ENCODE measurements around the gene QRICH1. TPM values are rescaled to one million over a fixed set of nuclear protein-coding genes. Genes with fewer than 3 reads are reported as not detected.

The QRICH1 gene
- total RNA-seq, 1 experiment from 2014 or later, result 57.3 TPM

DNA sequence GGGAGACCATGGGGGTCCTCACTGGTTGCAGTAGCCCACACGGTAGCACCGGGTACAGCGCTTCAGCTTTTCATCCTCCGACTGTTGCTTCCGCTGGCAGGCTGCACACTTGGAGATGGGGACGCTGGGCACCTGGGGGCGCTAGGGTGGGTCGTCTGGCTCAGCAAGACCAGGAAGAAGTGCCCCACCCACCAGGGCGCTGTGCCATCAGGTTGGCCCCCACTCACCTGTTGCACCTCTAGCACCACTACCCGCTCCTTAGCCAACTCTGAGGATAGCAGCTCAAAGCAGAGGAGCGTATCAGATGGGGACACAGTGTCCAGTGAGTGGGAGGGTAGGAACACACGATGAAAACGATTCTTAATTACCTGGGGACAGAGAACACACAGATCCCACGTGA is 18.4 kb upstream of the QRICH1 start:
- ChIA-PET POLR2A (ENCODE audit: low non-redundant PET) (interaction anchor here (0.6 kb wide), 1 partner anchor 24 kb away, joined by 3 read pairs; no protein-coding TSS in a partner anchor), CTCF (no interaction called here)
- H3K4me3 ChIP-seq (ENCODE audit: low read depth, low read length, poor library complexity, severe bottlenecking), result no peak overlapping the region
- no peak overlapping the region for H3K27ac ChIP-seq (ENCODE audit: low read depth, low read length, poor library complexity, severe bottlenecking)
- H3K9me3 ChIP-seq (ENCODE audit: low read depth, low read length, poor library complexity, severe bottlenecking), result no peaks in the 10 kb centered on the region
- no peaks in the 10 kb centered on the region for H3K27me3 ChIP-seq (replicated peaks; ENCODE audit: insufficient read depth, low read depth, low read length, poor library complexity)
- no TSS peak for BruUV-seq (replicated peaks)
- intact Hi-C loops (cut with micrococcal nuclease; ENCODE audit: unreplicated experiment), result no loop called here
- peaks cover 39% of the 10 kb centered on the region for H3K36me3 ChIP-seq (ENCODE audit: insufficient read depth, low read length, poor library complexity, severe bottlenecking)
- no peaks in the 10 kb centered on the region for H3K4me1 ChIP-seq (ENCODE audit: insufficient read depth, low read length, poor library complexity, severe bottlenecking)
- TF ChIP-seq EZH2 (IDR thresholded peaks at IDR 0.05; ENCODE audit: borderline replicate concordance, low read depth, low read length, poor library complexity, severe bottlenecking), result no peak
- TF ChIP-seq, protein P1, sequence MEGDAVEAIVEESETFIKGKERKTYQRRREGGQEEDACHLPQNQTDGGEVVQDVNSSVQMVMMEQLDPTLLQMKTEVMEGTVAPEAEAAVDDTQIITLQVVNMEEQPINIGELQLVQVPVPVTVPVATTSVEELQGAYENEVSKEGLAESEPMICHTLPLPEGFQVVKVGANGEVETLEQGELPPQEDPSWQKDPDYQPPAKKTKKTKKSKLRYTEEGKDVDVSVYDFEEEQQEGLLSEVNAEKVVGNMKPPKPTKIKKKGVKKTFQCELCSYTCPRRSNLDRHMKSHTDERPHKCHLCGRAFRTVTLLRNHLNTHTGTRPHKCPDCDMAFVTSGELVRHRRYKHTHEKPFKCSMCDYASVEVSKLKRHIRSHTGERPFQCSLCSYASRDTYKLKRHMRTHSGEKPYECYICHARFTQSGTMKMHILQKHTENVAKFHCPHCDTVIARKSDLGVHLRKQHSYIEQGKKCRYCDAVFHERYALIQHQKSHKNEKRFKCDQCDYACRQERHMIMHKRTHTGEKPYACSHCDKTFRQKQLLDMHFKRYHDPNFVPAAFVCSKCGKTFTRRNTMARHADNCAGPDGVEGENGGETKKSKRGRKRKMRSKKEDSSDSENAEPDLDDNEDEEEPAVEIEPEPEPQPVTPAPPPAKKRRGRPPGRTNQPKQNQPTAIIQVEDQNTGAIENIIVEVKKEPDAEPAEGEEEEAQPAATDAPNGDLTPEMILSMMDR (conservative IDR thresholded peaks at IDR 0.05; ENCODE audit: low read depth, low read length), result no peak
- no peak for DNase-seq (ENCODE audit: low spot score)

DNA sequence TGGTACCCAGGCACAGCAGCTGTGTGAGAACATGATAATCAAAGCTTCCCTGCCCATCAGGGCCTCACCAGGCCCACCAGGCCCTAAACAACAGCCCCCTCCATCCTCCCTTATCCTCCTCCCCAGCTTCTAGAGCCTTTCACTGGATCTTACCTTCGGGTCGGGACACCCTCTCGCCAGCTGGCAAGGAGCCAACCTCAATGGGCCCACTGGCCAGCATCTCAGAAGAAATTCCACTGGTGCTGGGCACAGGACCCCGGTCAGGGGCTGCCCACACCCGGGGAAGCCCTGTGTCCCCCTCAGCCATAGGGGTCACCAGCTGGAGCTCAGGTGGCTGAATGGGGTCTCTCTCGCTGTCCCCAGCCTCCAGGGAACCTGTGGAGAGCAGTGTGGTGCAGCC is 17.5 kb upstream of the QRICH1 start:
- DNase-seq (ENCODE audit: low spot score), result no peak
- TF ChIP-seq EZH2 (IDR thresholded peaks at IDR 0.05; ENCODE audit: borderline replicate concordance, low read depth, low read length, poor library complexity, severe bottlenecking), result no peak
- TF ChIP-seq, protein P1 (conservative IDR thresholded peaks at IDR 0.05; ENCODE audit: low read depth, low read length), result no peak
- ChIA-PET POLR2A (ENCODE audit: low non-redundant PET) (no interaction called here), CTCF (no interaction called here)
- Histone ChIP-seq H3K9me3 (ENCODE audit: low read depth, low read length, poor library complexity, severe bottlenecking) (no peaks in the 10 kb centered on the region), H3K4me3 (ENCODE audit: low read depth, low read length, poor library complexity, severe bottlenecking) (no peak overlapping the region), H3K27me3 (replicated peaks; ENCODE audit: insufficient read depth, low read depth, low read length, poor library complexity) (no peaks in the 10 kb centered on the region), H3K4me1 (ENCODE audit: insufficient read depth, low read length, poor library complexity, severe bottlenecking) (no peaks in the 10 kb centered on the region), H3K36me3 (ENCODE audit: insufficient read depth, low read length, poor library complexity, severe bottlenecking) (peaks cover 30% of the 10 kb centered on the region), H3K27ac (ENCODE audit: low read depth, low read length, poor library complexity, severe bottlenecking) (no peak overlapping the region)
- BruUV-seq (replicated peaks), result no TSS peak
- intact Hi-C loops (cut with micrococcal nuclease; ENCODE audit: unreplicated experiment), result no loop called here

DNA sequence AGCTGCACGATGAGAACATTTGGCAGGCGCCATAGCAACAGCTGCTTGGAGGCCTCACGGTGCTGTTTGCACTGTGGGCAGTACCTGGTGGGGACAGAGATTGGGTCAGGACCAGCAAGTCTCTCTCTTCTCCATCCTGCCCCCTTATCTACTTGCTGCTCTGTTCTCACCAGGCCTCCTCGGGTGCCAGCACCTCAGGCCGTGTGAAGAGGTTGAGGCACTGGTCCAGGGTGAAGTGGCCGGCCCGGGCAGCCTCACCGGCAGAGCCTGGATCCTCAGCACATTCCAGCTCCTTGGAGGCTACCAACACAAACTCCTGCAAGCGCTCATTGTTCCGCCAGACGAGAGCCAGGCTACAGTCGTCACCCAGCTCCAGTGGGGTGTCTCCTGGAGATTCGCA is 16.9 kb upstream of the QRICH1 start:
- Histone ChIP-seq H3K4me3 (ENCODE audit: low read depth, low read length, poor library complexity, severe bottlenecking) (no peak overlapping the region), H3K4me1 (ENCODE audit: insufficient read depth, low read length, poor library complexity, severe bottlenecking) (no peaks in the 10 kb centered on the region), H3K27ac (ENCODE audit: low read depth, low read length, poor library complexity, severe bottlenecking) (no peak overlapping the region), H3K9me3 (ENCODE audit: low read depth, low read length, poor library complexity, severe bottlenecking) (no peaks in the 10 kb centered on the region), H3K27me3 (replicated peaks; ENCODE audit: insufficient read depth, low read depth, low read length, poor library complexity) (no peaks in the 10 kb centered on the region), H3K36me3 (ENCODE audit: insufficient read depth, low read length, poor library complexity, severe bottlenecking) (peaks cover 26% of the 10 kb centered on the region)
- ChIA-PET CTCF (no interaction called here), POLR2A (ENCODE audit: low non-redundant PET) (no interaction called here)
- no peak for DNase-seq (ENCODE audit: low spot score)
- TF ChIP-seq, protein P1 (conservative IDR thresholded peaks at IDR 0.05; ENCODE audit: low read depth, low read length), result no peak
- TF ChIP-seq EZH2 (IDR thresholded peaks at IDR 0.05; ENCODE audit: borderline replicate concordance, low read depth, low read length, poor library complexity, severe bottlenecking), result no peak
- no TSS peak for BruUV-seq (replicated peaks)
- intact Hi-C loops (cut with micrococcal nuclease; ENCODE audit: unreplicated experiment), result no loop called here
